H1 (cell line): ENCODE data around the gene ZNF581. TPM values are rescaled to one million over a fixed set of nuclear protein-coding genes. Genes with fewer than 3 reads are reported as not detected.

ENCODE experiments used
- ATF2 ChIP-seq: IDR thresholded peaks from 2 replicates; pipeline ENCODE4 v1.6.1; 2012; ENCODE audit warnings: low read length, inconsistent platforms
- EGR1 ChIP-seq: IDR thresholded peaks from 2 replicates; pipeline ENCODE4 v1.6.1; 2011; ENCODE audit warnings: low read depth, low read length, borderline replicate concordance
- EZH2 ChIP-seq: fragments of 200-600 bp; sonication (generic); IDR thresholded peaks from 2 replicates; pipeline ENCODE4 v1.7.1; 2012; ENCODE audit warnings: low read depth, mild to moderate bottlenecking, moderate library complexity, low read length, inconsistent platforms; ENCODE audit not compliant: severe bottlenecking
- polyA plus RNA-seq, 7 experiments: library from polyadenylated mRNA; depleted of rRNA in 3 of 7; stranded (reverse) in 5 of 7; unstranded in 2 of 7; fragments of >200 nt in 5 of 7; fragments of 200-250 nt in 2 of 7; gene quantifications; 1 replicate in 5 of 7; 2 replicates in 1 of 7; 4 replicates in 1 of 7; pipeline versions ENCODE4 v1.2.1 to v1.2.3, GENCODE V29; 2011 to 2013; ENCODE audit warnings: missing spikeins in 2 of 7, mixed read lengths in 2 of 7
- total RNA-seq: library from RNA; stranded (reverse); fragmentation: NEBNext Ultra II Directional; extraction: Animal tissue kit (Norgen Biotek cat#: 25700); gene quantifications from 2 replicates; pipeline ENCODE4 v1.2.1, GENCODE V29; 2021

ZNF581 gene
- total and polyA plus RNA-seq, 2 of the 8 experiments (the other 6 are each of a cell fraction or from before 2014, with no cell fraction given) = 73.0 to 76.1 TPM

- no peak for TF ChIP-seq ATF2
- TF ChIP-seq EZH2 = no peak
- TF ChIP-seq EGR1 = no peak
- TF ChIP-seq, all 59 proteins: peak for 0
These were observed 21.7 kb upstream of the ZNF581 start (continued) for GRCh38 chr19:55621673-55622231.
